ENCODE results near the gene MZT2A.
"Not testable (repeated sequence)": the region's sequence is repeated elsewhere in the genome, so short reads cannot be mapped to it uniquely, and the experiment has no call there.

MZT2A gene

DNA sequence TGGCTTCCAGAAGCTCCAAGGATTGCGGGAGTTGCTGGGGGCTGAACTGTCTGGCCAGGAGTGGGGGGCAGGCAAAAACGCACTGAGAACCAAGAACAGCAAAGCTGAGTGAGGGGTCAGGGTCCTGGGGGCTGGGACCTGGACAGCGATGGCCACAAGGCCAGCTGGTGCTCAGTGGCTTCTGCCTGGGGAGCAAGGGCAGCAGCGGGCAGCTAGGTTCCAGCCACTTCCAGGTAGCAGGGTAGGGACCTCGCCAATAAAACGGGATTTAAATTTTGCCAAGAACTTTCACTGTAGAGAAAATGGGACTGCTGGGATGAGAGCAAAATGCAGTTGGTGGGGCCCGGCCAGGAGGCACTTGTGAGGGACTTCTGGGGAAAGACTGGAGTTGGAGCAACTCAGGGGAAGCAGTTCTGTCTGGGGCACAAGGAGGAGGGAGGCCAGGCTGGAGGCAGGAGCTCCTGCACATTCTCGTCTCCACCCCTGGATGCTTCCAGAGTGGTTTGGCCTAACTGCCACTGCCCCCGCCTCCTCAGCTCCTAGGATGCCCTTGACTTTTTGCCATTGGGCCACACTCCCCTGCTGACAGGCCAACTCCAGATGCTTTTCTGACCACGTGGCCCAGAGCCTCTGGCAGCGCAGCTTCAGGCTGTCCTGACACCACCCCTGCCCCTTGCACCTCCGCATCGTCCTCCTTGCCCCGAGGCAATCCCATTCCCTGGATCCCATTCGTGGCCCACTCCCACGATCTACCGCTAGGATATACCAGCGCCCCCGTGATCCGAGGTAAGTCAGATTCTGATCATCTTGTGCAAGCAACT lies 30.0 kb upstream of the MZT2A start:
- no peak for DNase-seq

DNA sequence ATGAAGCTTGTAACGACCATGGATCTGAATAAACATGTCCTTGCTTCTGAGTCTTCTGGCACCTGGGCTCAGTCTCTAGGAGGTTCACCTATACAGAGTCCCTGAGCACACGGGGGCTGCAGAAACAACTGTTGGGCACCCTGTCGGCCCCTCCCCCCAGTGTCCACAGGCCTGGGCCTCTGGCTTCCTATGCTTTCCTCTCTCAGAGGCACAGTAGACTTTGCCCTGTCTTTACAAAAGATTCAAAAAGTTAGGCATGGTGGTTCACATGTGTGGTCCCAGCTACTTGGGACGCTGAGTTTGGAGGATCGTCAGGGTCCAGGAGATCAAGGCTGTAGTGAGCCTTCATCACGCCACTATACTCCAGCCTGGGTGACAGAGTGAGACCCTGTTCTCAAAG lies 29.3 kb upstream of the MZT2A start:
- DNase-seq; in situ Hi-C loops (cut with HindIII; ENCODE audit: low pct_ligation_motif_present, low pct_unique_long_range_greater_than_20kb, low sequenced_read_pairs): not testable (repeated sequence)

More for the DNA sequence above, 30.0 kb upstream of the MZT2A start:
- in situ Hi-C loops (cut with HindIII; ENCODE audit: low pct_ligation_motif_present, low pct_unique_long_range_greater_than_20kb, low sequenced_read_pairs) = no loop called here

DNA sequence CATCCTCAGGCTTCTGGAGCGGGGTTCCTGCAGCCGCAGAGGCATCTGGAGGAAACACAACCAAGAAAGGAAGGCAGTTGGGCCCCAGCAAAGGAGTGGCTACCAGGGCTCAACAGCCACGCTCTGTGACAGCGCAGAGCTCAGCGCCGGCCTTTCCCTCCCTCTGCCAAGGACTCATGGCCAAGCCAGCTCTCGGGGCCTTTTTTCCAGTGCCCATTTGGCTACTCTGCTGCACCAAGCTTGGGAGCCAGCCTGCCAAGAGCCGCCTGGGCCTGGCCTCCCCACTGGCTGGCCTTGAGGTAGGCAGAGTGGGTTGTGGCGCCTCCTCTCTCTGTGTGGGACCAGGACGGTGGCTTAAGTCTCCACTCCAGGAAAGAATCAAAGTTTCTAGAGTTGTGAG lies 28.3 kb upstream of the MZT2A start:
- DNase-seq = no peak
- in situ Hi-C loops (cut with HindIII; ENCODE audit: low pct_ligation_motif_present, low pct_unique_long_range_greater_than_20kb, low sequenced_read_pairs) = no loop called here

DNA sequence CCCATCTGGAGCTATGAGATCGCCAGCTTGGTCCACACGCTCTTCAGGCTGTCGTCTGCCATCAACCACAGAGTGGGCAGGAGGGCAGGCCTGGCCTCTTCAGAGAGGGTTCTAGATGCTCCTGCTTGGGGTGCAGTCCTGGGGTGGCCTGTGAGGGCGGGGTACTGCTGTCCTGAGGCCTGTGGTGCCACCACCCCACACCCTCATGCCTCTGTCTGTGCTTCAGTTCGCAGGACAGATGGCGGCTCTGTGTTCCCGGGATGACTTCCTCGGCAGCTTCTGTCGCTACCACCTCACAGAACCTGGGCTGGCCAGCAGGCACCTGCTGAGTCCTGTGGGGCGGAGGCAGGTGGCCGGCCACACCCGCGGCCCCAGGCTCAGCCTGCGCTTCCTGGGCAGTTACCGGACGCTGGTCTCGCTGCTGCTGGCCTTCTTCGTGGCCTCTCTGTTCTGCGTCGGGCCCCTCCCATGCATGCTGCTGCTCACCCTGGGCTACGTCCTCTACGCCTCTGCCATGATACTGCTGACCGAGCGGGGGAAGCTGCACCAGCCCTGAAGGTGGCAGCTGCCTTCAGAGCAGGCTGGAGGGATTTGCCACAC lies 27.8 kb upstream of the MZT2A start:
- in situ Hi-C loops (cut with HindIII; ENCODE audit: low pct_ligation_motif_present, low pct_unique_long_range_greater_than_20kb, low sequenced_read_pairs); DNase-seq: not testable (repeated sequence)

DNA sequence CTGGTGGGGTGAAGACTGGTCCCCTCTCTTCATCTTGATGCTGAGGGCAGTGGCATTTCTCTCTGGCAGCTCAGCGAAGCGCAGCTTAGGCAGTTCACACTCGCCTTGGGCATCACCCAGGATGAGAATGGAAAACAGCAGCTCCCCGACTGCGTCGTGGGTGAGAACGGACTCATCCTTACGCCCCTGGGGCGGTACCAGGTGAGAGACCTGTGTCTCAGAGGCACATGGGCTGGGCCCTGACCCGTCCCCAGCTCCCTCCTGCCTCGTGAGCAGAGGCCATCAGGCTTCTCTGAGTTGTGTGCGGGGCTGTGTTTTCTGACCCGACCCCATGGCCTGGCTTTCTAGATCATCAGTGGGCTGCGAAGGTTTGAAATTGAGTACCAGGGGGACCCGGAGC lies 27.3 kb upstream of the MZT2A start:
- in situ Hi-C loops (cut with HindIII; ENCODE audit: low pct_ligation_motif_present, low pct_unique_long_range_greater_than_20kb, low sequenced_read_pairs) = no loop called here
- no peak for DNase-seq

DNA sequence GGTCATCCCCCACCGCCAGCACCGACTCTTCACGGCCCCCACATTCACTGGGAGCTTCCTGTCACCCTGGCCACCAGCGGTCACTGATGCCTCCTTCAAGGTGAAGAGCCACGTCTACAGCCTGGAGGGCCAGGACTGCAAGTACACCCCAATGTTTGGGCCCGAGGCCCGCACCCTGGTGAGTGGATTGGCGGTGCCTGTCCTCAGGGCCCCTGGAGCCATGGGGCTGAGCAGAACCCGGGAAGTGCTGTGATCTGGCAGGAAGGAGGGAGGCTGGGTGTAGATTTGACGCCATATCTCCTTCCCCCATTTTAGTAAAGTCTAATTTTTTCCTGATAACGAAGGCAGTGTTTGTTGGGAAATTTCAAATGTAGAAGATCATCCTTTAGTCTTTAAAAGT lies 26.3 kb upstream of the MZT2A start:
- in situ Hi-C loops (cut with HindIII; ENCODE audit: low pct_ligation_motif_present, low pct_unique_long_range_greater_than_20kb, low sequenced_read_pairs); DNase-seq: not testable (repeated sequence)

DNA sequence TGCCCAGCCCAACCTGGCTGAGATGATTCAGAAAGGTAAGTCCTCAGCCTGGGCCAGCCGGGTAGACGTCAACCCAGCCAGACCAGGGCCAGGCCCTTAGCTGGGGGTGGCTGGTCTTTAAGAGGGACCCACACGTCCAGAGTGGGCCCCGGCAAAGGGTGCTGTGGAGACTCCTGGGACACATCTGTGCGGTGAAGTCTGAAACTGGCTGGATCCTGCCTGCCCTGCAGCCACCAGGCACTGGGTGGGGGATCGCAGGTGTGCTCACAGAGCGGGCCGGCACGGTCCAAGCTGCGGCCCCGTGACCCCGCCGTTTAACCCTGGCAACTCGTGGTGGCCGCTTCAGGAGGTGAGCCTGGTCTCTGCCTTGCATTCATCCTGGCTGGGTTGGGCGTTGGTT lies 25.7 kb upstream of the MZT2A start:
- in situ Hi-C loops (cut with HindIII; ENCODE audit: low pct_ligation_motif_present, low pct_unique_long_range_greater_than_20kb, low sequenced_read_pairs); DNase-seq: not testable (repeated sequence)

DNA sequence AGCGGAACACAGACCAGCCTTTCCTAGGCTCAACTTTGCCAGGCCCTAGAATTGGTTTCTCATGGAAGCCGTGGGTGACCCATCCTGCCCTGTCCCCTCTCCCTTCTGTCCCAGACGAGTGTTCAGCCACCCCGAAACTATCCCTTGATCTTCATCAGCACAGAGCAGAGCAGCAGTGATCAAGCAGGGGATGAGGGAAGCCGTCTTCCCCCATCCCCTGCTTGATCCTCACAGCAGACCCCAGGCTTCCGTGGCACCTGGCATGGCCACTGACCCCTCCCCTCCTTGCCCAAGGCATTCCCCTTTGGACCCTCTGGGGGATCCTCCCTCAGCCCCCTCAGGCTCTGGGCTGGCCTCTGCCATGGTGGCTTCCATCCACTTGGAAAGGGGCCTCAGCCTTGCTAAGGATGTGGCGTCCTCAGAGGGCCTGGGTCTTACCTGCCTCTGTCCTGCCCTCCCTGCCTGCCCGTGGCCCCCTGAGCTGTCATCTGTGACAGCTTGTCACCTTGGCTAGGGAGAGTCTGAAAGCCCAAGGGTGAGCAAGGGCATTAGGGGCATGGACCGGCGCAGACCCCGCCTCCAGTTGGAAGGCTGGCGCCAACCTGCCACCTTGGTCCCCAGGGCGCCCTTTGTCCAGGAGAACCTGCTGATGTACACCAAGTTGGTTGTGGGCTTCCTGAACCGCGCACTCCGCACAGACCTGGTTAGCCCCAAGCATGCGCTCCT lies 25.1 kb upstream of the MZT2A start:
- DNase-seq = no peak
- in situ Hi-C loops (cut with HindIII; ENCODE audit: low pct_ligation_motif_present, low pct_unique_long_range_greater_than_20kb, low sequenced_read_pairs) = no loop called here

DNA sequence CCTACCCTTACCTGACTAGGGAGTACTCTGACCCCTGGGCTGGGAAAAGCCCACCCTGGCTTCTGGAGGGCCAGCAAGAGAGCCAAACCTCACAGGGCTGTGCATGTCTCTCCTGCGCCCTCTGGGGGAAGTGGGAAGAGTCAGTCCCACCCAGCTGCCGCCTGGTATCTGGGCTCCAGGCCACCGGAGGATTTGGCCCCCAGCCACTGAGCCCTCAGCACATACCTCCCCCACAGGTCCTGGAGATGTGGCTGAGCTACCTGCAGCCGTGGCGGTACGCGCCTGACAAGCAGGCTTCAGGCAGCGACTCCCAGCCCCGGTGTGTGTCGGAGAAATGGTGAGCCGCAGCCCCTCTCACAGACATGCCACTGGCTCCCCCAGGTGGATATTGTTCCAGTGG lies 24.4 kb upstream of the MZT2A start:
- peak; percentile 31 for DNase-seq
- in situ Hi-C loops (cut with HindIII; ENCODE audit: low pct_ligation_motif_present, low pct_unique_long_range_greater_than_20kb, low sequenced_read_pairs) = not testable (repeated sequence)

DNA sequence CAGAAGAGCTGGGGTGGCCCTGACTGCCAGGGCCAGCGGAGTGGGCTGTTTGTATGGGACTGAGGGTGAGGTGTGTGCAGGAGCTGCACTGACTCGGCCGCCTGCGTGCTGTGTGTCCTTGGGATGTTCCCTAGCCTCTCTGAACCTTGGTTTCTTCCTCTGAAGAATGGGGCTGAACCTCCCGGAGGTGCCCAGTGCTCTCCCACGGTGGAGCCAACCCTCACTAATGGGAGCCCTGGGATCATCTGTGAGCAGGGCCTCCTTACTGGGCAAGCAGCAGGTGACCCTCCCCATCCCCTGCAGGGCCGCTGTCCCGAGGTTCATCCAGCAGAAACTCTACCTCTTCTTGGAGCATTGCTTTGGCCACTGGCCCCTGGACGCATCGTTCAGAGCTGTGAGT lies 23.8 kb upstream of the MZT2A start:
- in situ Hi-C loops (cut with HindIII; ENCODE audit: low pct_ligation_motif_present, low pct_unique_long_range_greater_than_20kb, low sequenced_read_pairs) = no loop called here
- no peak for DNase-seq

DNA sequence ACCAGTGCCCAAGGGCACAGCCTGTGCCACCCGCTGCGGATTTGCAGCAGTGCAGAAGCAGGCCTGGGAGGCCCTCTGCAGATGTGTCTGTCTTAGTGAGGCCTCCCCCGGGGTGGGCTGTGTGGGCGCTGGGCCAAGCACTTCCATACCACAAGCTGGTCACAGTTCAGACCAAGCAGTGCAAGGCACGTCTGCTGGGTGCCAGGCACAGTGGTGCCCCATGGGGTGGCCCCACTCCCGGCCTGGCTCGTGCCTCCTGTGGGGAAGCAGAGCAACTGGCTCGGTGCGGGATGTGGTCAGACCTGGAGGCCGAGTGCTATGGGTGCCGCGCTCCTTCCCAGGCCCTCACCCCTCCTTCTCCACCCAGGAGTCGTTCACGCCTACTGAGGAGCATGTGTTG lies 23.0 kb upstream of the MZT2A start:
- in situ Hi-C loops (cut with HindIII; ENCODE audit: low pct_ligation_motif_present, low pct_unique_long_range_greater_than_20kb, low sequenced_read_pairs); DNase-seq: not testable (repeated sequence)

DNA sequence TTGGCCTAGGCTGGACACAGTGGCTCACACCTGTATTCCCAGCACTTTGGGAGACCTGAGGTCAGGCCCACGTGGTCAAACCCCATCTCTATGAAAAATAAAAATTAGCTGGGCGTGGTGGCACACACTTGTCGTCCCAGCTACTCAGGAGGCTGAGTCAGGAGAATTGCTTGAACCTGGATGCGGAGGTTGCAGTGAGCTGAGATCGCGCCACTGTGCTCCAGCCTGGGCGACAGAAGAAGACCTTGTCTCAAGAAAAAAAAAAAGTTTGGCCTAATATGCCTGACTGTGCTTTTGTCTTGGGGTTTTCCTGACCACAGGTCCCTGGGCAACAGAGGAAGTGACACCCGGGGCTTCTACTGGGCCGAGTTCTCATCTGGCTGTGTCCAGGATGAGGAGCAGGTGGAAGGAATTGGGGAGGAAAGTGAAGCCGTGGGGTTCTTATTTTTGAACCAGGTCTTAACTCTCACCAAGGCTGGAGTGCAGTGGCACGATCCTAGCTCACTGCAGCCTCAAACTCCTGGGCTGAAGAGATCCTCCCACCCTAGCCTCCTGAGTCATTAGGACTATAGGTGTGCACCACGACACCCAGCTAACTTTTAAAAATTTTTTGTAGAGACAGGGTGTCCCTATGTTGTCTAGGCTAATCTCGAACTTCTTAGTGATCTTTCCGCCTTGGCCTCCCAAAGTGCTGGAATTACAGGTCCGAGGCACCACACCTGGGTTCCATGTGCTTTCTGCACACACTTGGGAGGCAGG lies 22.4 kb upstream of the MZT2A start:
- DNase-seq; in situ Hi-C loops (cut with HindIII; ENCODE audit: low pct_ligation_motif_present, low pct_unique_long_range_greater_than_20kb, low sequenced_read_pairs): not testable (repeated sequence)

DNA sequence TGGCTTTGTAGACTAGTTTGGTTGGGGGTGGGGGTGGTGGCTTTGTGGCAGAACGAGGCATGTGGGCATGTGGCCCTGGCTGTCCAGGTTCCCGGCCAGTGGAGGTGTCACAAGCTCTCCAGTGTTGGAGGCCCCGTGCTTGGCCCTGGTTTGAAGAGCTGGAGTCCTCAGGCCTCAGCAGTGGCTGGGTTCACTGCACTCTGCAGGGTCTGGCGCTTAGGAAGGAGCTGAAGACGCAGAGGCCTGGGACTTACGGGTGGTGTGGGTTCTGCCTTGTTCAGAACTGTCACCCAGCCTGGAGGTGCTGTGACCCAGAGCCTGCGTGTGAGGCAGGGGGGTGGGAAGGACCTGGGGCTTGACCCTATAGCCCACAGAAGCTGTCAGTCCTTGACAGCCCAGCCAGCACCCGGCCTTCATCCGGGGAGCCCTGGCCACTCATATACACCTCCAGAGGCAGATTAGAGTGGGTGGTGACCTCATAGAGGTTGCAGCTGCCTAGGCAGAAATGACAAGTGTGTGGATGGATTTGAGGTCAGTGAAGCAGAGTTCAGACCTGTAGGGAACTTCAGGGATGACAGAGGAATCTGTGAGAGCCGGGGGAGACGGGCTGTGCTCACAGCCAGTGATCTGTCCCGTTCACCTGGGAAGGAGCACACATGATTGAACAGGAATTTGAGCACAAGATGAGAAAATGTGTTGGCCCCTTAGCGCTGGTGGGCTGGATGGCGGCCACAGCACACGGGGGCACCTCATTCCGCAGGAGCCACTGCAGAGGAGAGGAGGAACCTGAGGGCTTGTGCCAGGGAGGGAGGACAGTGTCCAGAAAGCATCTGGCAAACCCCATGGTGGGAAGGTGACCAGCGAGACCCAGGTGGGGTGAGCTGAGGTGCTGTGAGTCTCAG lies 20.0 kb upstream of the MZT2A start:
- DNase-seq; in situ Hi-C loops (cut with HindIII; ENCODE audit: low pct_ligation_motif_present, low pct_unique_long_range_greater_than_20kb, low sequenced_read_pairs): not testable (repeated sequence)

DNA sequence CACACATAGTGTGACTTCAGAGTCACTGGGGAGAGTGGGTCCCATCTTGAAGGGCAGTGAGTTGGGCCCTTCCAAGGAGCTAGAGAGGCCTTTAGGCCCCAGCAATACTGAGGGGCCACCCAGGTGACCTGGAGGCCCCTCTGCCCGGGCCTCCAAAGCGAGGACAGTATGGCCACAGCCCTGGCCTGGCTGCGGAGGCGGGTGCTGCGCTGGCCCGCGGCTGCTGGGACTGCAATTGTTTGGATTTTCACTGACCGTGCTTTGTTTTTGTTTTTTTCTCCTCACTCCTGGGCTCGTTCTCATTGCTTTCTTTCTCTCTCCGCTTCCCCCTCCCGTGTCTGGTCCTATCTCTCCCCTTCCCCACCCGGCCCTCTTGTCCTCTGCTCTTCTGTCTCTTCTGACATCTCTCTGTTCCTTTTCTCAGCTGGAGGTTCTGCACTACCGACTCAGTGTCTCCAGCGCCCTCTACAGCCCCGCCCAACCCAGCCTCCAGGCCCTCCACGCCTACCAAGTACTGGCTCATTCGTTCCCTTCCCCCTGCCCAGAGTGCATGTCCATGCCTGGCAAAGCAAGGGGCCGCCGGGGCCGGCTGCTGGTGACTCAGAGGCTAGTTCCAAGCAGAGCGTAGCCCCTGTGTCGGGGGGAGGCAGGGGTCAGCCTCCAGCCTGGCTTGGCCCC lies 19.2 kb upstream of the MZT2A start:
- DNase-seq = peak; percentile 79
- in situ Hi-C loops (cut with HindIII; ENCODE audit: low pct_ligation_motif_present, low pct_unique_long_range_greater_than_20kb, low sequenced_read_pairs) = not testable (repeated sequence)

DNA sequence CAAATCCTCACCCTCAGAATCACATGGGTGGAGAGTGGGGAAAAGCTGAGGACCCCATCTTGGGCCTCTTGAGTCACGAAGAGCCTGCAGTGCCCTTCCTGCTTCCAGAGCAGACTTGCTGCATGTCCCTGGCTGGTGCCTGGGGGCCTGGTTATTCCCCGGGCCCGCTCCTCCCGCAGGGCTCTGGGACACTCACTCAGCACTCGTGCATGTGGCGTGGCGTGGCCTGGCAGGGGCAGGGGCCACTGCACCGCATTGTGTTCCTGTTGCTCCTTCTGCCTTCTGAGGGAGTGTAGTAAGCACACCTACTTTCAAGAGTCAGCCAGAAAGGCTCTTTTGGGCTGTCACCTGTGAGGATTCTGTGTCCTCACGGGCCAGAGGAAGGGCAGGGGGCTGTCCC lies 17.4 kb upstream of the MZT2A start:
- in situ Hi-C loops (cut with HindIII; ENCODE audit: low pct_ligation_motif_present, low pct_unique_long_range_greater_than_20kb, low sequenced_read_pairs) = no loop called here
- no peak for DNase-seq

DNA sequence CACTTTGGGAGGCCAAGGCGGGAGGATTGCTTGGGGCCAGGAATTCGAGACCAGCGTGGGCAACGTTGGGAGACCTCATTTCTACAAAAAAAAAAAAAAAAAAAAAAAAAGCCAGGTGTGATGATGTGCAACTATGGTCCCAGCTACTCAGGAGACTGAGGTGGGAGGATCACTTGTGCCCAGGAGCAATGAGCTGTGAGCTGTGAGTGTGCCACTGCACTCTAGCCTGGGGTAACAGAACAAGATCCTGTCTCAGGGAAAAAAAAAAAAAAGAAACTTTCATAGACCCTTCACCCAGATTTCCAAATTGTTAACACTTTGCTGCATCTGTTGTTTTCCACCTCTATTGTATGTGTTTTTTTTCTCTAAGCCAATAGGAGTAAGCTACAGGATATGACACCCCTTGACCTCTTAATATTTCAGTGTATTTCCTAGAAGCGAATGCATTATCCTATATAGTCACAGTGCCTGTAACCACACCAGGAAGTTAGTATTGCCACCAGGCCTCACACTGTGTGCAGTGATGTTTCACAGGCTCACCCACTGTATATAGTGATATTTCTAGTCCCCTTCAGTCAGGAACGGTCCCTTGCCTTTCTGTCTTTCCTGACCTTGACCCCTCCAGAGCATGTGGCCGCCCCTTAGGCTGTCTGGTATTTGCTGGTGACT lies 12.0 kb upstream of the MZT2A start:
- in situ Hi-C loops (cut with HindIII; ENCODE audit: low pct_ligation_motif_present, low pct_unique_long_range_greater_than_20kb, low sequenced_read_pairs); DNase-seq: not testable (repeated sequence)

DNA sequence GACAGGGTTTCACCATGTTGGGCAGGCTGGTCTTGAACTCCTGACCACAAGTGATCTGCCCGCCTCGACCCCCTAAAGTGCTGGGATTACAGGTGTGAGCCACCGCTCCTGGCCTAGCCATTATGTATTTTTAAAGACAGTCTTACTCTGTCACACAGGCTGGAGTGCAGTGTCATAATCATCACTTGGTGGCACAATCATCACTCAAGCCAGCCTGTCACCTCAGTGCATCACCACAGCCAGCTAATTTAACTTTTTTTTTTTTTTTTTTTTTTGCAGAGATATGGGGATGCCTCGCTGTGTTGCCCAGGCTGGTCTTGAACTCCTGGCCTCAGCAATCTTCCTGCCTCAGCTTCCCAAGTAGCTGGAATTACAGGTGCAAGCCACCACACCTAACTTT lies 11.4 kb upstream of the MZT2A start:
- in situ Hi-C loops (cut with HindIII; ENCODE audit: low pct_ligation_motif_present, low pct_unique_long_range_greater_than_20kb, low sequenced_read_pairs); DNase-seq: not testable (repeated sequence)

Measured in ACHN (cell line).